ENCODE results near the gene SPON2. TPM values are rescaled to one million over a fixed set of nuclear protein-coding genes. Genes with fewer than 3 reads are reported as not detected.

Gene SPON2
- polyA plus RNA-seq, 1 experiment = 132 TPM

GRCh38 chr4:1206299-1207156, 34.1 kb upstream of the SPON2 start:
- no peak overlapping the region for H3K4me3 ChIP-seq (ENCODE audit: low read depth, low read length)
- H3K27me3 ChIP-seq (ENCODE audit: control insufficient read depth, insufficient read depth, low read length) = no peaks in the 10 kb centered on the region
- CTCF ChIA-PET = no interaction called here
- no peak for DNase-seq (ENCODE audit: low read depth, low spot score)
- no peak overlapping the region for H3K27ac ChIP-seq (ENCODE audit: low read depth, low read length)
- POLR2A ChIA-PET = no interaction called here
- H3K9me3 ChIP-seq (ENCODE audit: control insufficient read depth, insufficient read depth, low read length) = peaks cover 10% of the 10 kb centered on the region; the same call in 1 of the 2 replicates
- TF ChIP-seq CTCF (IDR thresholded peaks at IDR 0.05; ENCODE audit: low read depth, low read length) = no peak

- CTCF ChIA-PET = no interaction called here
- DNase-seq (ENCODE audit: low read depth, low spot score) = no peak
- TF ChIP-seq CTCF (IDR thresholded peaks at IDR 0.05; ENCODE audit: low read depth, low read length) = no peak
These were observed 33.4 kb upstream of the SPON2 start for GRCh38 chr4:1205586-1206298.

GRCh38 chr4:1204828-1205585, 32.6 kb upstream of the SPON2 start:
- no peak for DNase-seq (ENCODE audit: low read depth, low spot score)
- no peaks in the 10 kb centered on the region for H3K27me3 ChIP-seq (ENCODE audit: control insufficient read depth, insufficient read depth, low read length)
- peaks cover 10% of the 10 kb centered on the region; the same call in 1 of the 2 replicates for H3K9me3 ChIP-seq (ENCODE audit: control insufficient read depth, insufficient read depth, low read length)
- no peak overlapping the region for H3K4me3 ChIP-seq (ENCODE audit: low read depth, low read length)
- POLR2A ChIA-PET = no interaction called here
- TF ChIP-seq CTCF (IDR thresholded peaks at IDR 0.05; ENCODE audit: low read depth, low read length) = no peak
- CTCF ChIA-PET = no interaction called here
- peak overlapping the region; percentile 31 for H3K27ac ChIP-seq (ENCODE audit: low read depth, low read length)

More at GRCh38 chr4:1205586-1206298, 33.4 kb upstream of the SPON2 start:
- H3K4me3 ChIP-seq (ENCODE audit: low read depth, low read length) = no peak overlapping the region
- POLR2A ChIA-PET = no interaction called here
- H3K27ac ChIP-seq (ENCODE audit: low read depth, low read length) = no peak overlapping the region
- H3K27me3 ChIP-seq (ENCODE audit: control insufficient read depth, insufficient read depth, low read length) = no peaks in the 10 kb centered on the region
- peaks cover 10% of the 10 kb centered on the region; the same call in 1 of the 2 replicates for H3K9me3 ChIP-seq (ENCODE audit: control insufficient read depth, insufficient read depth, low read length)

- Histone ChIP-seq H3K27ac (ENCODE audit: low read depth, low read length) (no peak overlapping the region), H3K9me3 (ENCODE audit: control insufficient read depth, insufficient read depth, low read length) (peaks cover 13% of the 10 kb centered on the region; the same call in 1 of the 2 replicates), H3K4me3 (ENCODE audit: low read depth, low read length) (no peak overlapping the region), H3K27me3 (ENCODE audit: control insufficient read depth, insufficient read depth, low read length) (no peaks in the 10 kb centered on the region)
- no peak for DNase-seq (ENCODE audit: low read depth, low spot score)
- no peak for TF ChIP-seq CTCF (IDR thresholded peaks at IDR 0.05; ENCODE audit: low read depth, low read length)
- POLR2A ChIA-PET = interaction anchor here (0.7 kb wide), 1 partner anchor 31 kb away, joined by 3 read pairs; no protein-coding TSS in a partner anchor
- CTCF ChIA-PET = no interaction called here
These were observed 32.0 kb upstream of the SPON2 start for GRCh38 chr4:1204286-1204827.

Measured in AG04450 (cell line).